Subcutaneous abdominal adipose tissue (tissue), 5 donors: ENCODE measurements around the gene KPNB1.

Source experiments
- H3K27ac ChIP-seq: one replicate; pipeline ENCODE4 v1.7.0; 2013; ENCODE audit warnings: low read depth, mild to moderate bottlenecking, inconsistent platforms, low read length, moderate library complexity
- H3K27me3 ChIP-seq, 5 donors: one replicate each; pipeline ENCODE4 v1.7.0; 2013; ENCODE audit warnings: low read length in 5 of 5, inconsistent platforms in 1 of 5; ENCODE audit not compliant: control insufficient read depth in 5 of 5, insufficient read depth in 4 of 5
- H3K36me3 ChIP-seq, 5 donors: one replicate each; pipeline ENCODE4 v1.7.0; 2013; ENCODE audit warnings: low read length in 5 of 5; ENCODE audit not compliant: control insufficient read depth in 5 of 5, insufficient read depth in 5 of 5
- H3K4me1 ChIP-seq, 5 donors: one replicate each; pipeline ENCODE4 v1.7.0; 2013; ENCODE audit warnings: low read length in 5 of 5, mild to moderate bottlenecking in 3 of 5, moderate library complexity in 1 of 5; ENCODE audit not compliant: control insufficient read depth in 5 of 5, insufficient read depth in 5 of 5
- H3K4me3 ChIP-seq, 5 donors: one replicate each; pipeline ENCODE4 v1.7.0; 2013; ENCODE audit warnings: low read length in 5 of 5, low read depth in 1 of 5
- H3K9ac ChIP-seq, 5 donors: one replicate each; pipeline ENCODE4 v1.7.0; 2013; ENCODE audit warnings: low read length in 5 of 5, mild to moderate bottlenecking in 4 of 5, moderate library complexity in 3 of 5
- H3K9me3 ChIP-seq, 5 donors: one replicate each; pipeline ENCODE4 v1.7.0; 2013; ENCODE audit warnings: low read length in 5 of 5; ENCODE audit not compliant: control insufficient read depth in 5 of 5
- donor health status: healthy.
- donor health status: healthy.
- donor health status: healthy.
- donor health status: healthy.
- donor health status: healthy.

KPNB1 gene

DNA sequence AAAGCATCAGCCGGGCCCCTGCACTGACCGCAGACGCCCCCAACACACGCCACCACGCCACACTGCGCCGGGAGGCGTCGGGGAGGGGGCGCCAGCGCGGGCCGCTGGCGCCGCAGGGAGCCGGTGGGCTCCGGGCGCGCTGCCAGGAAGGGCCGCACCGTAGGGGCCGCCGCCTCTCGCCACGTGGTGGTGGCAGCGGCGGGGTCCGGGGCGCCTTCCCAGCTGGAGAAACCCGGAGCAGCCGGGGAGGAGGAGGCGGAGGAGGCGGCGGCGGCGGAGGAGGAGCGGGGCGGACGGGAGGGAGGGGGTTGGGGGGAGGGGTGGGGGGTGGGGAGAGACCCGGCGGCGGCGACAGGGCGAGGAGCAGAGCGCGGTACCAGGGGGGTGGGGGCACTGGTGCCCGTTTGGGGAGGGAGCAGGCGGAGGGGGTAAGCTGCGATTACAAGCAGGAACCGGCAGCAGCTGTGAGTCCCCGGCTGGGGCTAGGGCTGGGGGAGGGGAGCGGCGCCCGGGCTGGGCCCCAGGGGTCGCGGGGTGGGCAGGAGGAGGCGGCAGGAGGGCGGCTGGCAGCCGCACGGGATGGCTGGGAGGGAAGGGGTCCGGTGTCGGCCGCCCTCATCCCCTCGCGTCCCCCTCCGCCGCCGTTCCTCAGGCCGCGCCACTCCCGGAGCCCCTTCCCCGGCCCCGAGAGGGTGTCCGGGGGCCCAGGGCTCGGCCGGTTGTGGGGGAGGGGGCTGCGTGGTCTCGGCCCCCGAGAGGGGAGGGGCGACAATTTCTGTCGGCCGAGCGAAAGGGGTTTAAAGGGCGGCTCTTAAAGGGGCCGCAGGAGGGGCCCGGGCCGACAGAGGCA, 44.2 kb downstream of the KPNB1 start, which contains the start of gene TBKBP1:
Gene TBKBP1 (plus strand): TSS at position 431 of the 850 bp plus-strand sequence. CDS start 1,952 bp downstream, outside the sequence.
- H3K4me3 ChIP-seq: peak within 1 kb of the TSS; percentile 71 to 79 (median 75)
- no peaks in the 10 kb centered on the region for H3K9me3 ChIP-seq
- H3K4me1 ChIP-seq: peaks cover 5 to 49% (median 31%) of the 10 kb centered on the region in 5 donors
- H3K27ac ChIP-seq: peak within 1 kb of the TSS; percentile 89
- H3K36me3 ChIP-seq: peaks cover 0 to 18% (median 10%) of the 10 kb centered on the region in 5 donors
- H3K27me3 ChIP-seq: no peaks in the 10 kb centered on the region
- peak within 1 kb of the TSS; percentile 67 to 86 (median 76) for H3K9ac ChIP-seq

DNA sequence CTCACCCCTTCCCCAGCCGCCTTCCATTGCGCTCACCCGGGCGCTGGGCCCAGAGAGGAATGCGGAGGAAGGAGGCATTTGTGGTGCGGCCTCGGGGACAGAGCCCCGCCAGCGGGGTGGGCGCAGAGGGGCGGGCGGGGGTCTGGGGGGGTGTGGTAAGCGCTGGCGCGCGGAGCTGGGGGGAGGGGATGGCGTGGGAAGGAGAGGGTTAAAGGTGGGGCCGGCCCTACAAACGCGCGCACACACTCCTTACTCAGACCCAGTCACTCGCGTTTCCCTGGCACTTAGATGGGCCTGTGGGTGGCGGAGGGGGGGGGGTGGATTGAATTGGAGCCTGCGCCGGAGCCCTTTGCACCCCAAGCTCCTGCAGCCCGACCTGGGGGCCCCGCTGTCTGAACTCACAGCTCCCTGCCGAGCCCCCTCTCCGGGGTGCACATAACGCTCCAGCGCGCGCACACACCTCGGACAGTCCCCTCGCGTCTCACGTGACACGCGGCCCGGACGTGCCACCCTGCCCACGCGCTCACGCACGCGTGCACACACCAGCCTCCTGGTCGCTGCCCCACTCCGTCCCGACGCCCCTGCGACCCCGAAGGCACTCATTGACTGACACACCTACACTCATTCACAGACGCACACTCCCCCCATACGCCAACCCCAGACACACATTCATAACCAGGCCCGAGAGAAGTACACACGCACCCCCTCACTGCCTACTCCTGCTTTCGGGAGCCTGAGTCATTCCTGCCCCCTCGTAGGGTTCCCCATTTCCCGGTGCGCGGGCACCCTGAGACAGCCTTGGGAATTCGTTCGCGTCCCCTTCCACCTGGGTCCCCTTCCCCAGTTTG, 45.1 kb downstream of the KPNB1 start:
- H3K4me1 ChIP-seq: peaks cover 5 to 49% (median 31%) of the 10 kb centered on the region in 5 donors
- peak overlapping the region; percentile 67 to 86 (median 76) for H3K9ac ChIP-seq

DNA sequence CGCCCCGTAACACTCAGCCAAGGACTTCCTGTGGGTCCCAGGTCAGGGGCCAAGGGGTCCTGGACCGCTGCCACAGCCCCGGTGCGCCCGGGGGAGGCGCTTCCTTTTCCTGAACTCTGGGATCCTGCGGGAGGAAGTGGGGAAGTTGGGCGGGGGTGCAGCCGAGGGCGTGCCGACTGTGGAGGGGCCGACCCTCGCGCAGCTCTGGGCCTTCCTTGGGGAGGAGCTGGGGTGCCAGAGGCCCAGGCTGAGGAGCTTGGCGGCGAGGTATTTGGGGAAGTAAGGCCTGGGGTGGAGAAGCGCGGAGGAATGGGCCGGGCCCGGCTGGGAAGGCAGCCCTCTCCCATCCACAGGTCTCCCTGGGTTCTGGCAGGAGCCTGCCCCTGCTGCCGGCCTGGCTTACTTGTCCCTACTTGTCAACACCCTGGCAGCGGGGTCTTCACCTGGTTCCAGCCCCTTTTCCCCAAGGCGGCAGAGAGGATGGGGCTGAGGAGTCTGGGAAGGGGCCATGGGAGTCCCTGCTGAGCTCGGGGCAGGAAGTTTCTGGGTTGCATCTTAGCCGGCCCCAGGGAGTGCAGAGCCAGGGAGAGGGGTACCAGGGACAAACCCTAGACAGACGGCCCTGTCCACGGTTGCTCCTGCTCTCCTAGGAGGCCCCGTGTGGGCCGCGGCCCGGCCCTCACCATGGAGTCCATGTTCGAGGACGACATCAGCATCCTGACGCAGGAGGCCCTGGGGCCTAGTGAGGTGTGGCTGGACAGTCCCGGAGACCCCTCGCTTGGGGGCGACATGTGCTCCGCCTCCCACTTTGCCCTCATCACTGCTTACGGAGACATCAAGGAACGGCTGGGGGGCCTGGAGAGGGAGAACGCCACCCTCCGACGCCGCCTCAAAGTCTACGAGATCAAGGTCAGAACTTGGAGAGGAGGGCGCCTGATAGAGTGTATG, 46.0 kb downstream of the KPNB1 start:
- H3K9me3 ChIP-seq: no peaks in the 10 kb centered on the region
- peak overlapping the region; percentile 71 to 79 (median 75) for H3K4me3 ChIP-seq
- H3K9ac ChIP-seq: peak overlapping the region; percentile 11 to 81 (median 76)
- H3K4me1 ChIP-seq: peaks cover 5 to 45% (median 31%) of the 10 kb centered on the region in 5 donors
- H3K27me3 ChIP-seq: no peaks in the 10 kb centered on the region
- peaks cover 0 to 31% (median 20%) of the 10 kb centered on the region in 5 donors for H3K36me3 ChIP-seq
- H3K27ac ChIP-seq: peak overlapping the region; percentile 89

More for the DNA sequence above, 45.1 kb downstream of the KPNB1 start:
- Histone ChIP-seq H3K4me3 (peak overlapping the region; percentile 71 to 79 (median 75)), H3K9me3 (no peaks in the 10 kb centered on the region), H3K27ac (peak overlapping the region; percentile 89), H3K27me3 (no peaks in the 10 kb centered on the region), H3K36me3 (peaks cover 0 to 26% (median 15%) of the 10 kb centered on the region in 5 donors)

DNA sequence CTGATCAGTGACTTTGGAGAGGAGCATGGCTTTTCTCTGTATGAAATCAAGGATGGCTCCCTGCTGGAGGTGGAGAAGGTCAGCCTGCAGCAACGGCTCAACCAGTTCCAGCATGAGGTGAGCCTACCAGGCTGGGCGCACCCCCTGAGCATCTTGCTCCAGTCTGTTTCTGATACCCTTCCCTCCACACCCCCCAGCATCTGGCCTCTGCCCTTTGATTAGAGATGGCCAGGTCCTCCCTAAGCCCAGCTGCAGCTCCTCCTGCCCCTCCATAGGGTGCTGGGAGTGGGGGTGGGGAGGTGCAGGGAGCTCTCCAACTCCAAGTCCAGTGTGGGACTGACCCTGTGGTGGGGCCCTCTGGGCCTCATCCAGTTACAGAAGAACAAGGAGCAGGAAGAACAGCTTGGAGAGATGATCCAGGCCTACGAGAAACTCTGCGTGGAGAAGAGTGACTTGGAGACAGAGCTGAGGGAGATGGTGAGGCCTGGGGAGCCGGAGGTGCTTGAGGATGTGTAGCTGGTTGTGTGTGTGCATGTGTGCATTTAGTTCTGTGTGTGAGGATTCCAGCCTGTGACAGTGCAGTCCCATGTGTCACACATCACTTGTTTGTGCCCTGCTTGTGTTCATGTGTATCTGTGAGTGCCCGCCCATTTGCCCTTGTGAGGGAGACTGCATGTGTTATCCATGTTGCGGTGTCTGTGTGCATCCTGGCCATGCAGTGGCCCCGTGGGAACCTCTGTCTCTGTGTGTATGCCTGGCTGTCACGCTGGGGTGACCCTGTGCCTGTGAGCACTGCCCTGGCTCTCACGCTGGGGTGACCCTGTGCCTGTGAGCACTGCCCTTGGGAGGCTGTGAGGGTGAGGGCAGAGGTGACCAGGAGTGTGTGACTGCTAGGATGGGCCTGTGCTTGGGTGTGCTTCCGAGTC, 47.3 kb downstream of the KPNB1 start:
- H3K36me3 ChIP-seq: peaks cover 0 to 43% (median 26%) of the 10 kb centered on the region in 5 donors
- peak overlapping the region; percentile 89 for H3K27ac ChIP-seq
- H3K9me3 ChIP-seq: no peaks in the 10 kb centered on the region
- peak overlapping the region in 3 of 5 donors; percentile 71 to 79 (median 75) for H3K4me3 ChIP-seq
- H3K9ac ChIP-seq: peak overlapping the region in 2 of 5 donors; percentile 11 to 76
- peaks cover 5 to 45% (median 31%) of the 10 kb centered on the region in 5 donors for H3K4me1 ChIP-seq
- H3K27me3 ChIP-seq: no peaks in the 10 kb centered on the region

DNA sequence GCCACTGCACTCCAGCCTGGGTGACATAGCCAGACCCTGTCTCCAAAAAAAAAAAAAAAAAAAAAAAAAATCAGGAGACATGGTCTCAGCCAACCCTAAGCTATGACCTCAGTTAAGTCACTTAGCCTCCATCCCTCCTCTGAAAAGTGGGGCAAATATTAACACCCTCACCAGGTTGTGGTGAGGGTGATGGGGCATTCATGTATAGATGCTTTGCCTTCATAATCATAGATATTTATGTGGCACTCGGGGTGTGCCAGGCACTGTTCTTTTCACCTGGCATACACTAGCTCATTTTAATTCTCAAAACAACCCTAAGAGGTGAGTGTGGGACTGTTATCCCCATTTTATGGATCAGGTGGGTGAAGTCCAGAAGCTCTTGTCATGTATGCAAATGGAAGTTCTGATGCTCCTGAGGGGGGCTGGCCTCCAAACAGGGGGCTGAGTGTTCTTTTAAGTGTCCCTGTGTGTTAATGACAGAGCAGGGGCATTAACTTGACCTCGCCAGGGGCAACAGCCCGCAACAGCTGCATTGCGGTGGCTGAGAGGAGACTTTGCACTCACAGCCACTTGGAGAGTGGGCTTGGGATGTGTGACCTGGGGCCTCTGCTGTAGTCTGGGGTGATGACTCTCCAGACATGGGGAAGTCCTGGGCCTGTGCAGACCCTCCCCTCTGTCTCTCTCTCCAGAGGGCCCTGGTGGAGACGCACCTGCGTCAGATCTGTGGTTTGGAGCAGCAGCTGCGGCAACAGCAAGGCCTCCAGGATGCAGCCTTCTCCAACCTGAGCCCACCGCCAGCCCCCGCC, 48.4 kb downstream of the KPNB1 start:
- no peak overlapping the region for H3K9ac ChIP-seq
- H3K27me3 ChIP-seq: no peaks in the 10 kb centered on the region
- H3K9me3 ChIP-seq: no peaks in the 10 kb centered on the region
- H3K27ac ChIP-seq: no peak overlapping the region
- H3K36me3 ChIP-seq: peaks cover 0 to 47% (median 26%) of the 10 kb centered on the region in 5 donors
- H3K4me3 ChIP-seq: no peak overlapping the region
- H3K4me1 ChIP-seq: peaks cover 2 to 39% (median 27%) of the 10 kb centered on the region in 5 donors

DNA sequence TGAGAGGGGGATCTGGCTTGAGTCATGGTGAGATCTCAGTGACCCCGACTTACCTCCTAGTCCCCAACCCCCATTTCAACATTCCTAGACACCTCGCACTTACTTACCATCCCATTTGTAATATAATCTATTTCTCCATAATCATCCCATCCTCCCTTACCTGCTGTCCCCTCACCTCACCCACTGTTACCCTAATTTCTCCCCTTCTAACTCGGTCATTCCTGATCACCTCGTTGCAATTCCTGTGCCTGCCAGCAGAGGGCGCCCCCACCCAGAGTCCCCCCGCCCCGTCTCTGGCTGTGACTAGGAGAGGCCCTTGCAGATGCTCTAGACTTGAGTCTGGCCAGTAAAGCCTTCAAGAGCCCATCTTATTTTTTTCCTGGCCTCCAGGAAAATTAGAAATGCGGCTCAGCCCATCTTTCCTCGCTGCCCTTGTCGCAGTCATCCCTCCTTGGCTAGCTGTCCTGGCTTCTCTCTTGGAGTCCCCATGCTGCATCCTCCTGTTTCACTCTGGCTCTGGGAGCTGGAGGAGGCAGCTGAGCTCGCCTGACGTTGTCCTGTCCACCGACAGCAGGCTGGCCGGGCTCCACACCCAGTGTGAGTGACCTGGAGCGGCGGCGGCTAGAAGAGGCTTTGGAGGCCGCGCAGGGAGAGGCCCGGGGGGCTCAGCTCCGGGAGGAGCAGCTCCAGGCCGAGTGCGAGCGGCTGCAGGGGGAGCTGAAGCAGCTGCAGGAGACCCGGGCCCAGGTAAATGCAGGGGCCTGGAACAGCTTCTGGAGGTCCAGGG, 49.2 kb downstream of the KPNB1 start:
- Histone ChIP-seq H3K9ac (no peak overlapping the region), H3K9me3 (no peaks in the 10 kb centered on the region), H3K4me3 (no peak overlapping the region), H3K36me3 (peaks cover 0 to 51% (median 28%) of the 10 kb centered on the region in 5 donors), H3K27ac (no peak overlapping the region), H3K27me3 (no peaks in the 10 kb centered on the region), H3K4me1 (peaks cover 0 to 42% (median 23%) of the 10 kb centered on the region in 5 donors)

DNA sequence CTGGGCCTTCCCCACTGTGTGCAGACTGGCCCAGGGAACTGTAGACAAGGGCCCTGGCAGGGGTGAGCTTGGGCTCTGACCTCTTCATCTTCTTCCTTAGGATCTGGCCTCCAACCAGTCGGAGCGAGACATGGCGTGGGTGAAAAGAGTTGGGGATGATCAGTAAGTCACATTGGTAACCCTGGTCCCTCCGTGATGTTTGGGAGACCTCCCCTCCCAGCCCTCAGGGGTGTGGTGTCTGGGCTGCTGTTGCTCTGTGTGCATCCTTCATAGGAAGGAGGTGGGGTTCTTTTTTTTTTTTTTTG, 49.8 kb downstream of the KPNB1 start:
- H3K27ac ChIP-seq: no peak overlapping the region
- H3K4me3 ChIP-seq: no peak overlapping the region
- no peaks in the 10 kb centered on the region for H3K9me3 ChIP-seq
- H3K36me3 ChIP-seq: peaks cover 0 to 55% (median 29%) of the 10 kb centered on the region in 5 donors
- peaks cover 0 to 46% (median 26%) of the 10 kb centered on the region in 5 donors for H3K4me1 ChIP-seq
- no peak overlapping the region for H3K9ac ChIP-seq
- H3K27me3 ChIP-seq: no peaks in the 10 kb centered on the region
